Daoy (cell line): ENCODE data around the gene LIG3. TPM values are rescaled to one million over a fixed set of nuclear protein-coding genes. Genes with fewer than 3 reads are reported as not detected.
"Not testable (repeated sequence)": the region's sequence is repeated elsewhere in the genome, so short reads cannot be mapped to it uniquely, and the experiment has no call there.

Experiments used
- DNase-seq: peaks from one replicate; pipeline ENCODE4 v3.0.0-alpha.2; 2015; ENCODE audit warnings: low read depth
- total RNA-seq: library from RNA; depleted of rRNA; stranded (reverse); fragments of >200 nt; shearing (Covaris generic); gene quantifications from 2 replicates; pipeline ENCODE4 v1.2.3, GENCODE V29; 2014; rRNA removed

LIG3 gene
- total RNA-seq, 1 experiment from 2014 or later: 47.7 TPM

- DNase-seq: no peak
These were observed 61.1 kb downstream of the LIG3 start for GRCh38 chr17:35041390-35041789.

GRCh38 chr17:35044181-35044580, 63.9 kb downstream of the LIG3 start:
- DNase-seq: no peak

GRCh38 chr17:35045458-35045979, 65.2 kb downstream of the LIG3 start:
- DNase-seq: not testable (repeated sequence)

- DNase-seq: no peak
These were observed 65.9 kb downstream of the LIG3 start for GRCh38 chr17:35046245-35046644.

GRCh38 chr17:35046740-35047283, 66.5 kb downstream of the LIG3 start:
- DNase-seq: peak; percentile 63

GRCh38 chr17:35048685-35049379, 68.5 kb downstream of the LIG3 start:
- no peak for DNase-seq

GRCh38 chr17:35050170-35050569, 69.9 kb downstream of the LIG3 start:
- DNase-seq: no peak

GRCh38 chr17:35051183-35051578, 70.9 kb downstream of the LIG3 start:
- DNase-seq: no peak

- no peak for DNase-seq
These were observed 71.4 kb downstream of the LIG3 start for GRCh38 chr17:35051579-35052240.

- peak; percentile 36 for DNase-seq
These were observed 71.9 kb downstream of the LIG3 start for GRCh38 chr17:35052241-35052610.

GRCh38 chr17:35052780-35053179, 72.5 kb downstream of the LIG3 start:
- DNase-seq: no peak

GRCh38 chr17:35053204-35053603, 72.9 kb downstream of the LIG3 start:
- DNase-seq: no peak

GRCh38 chr17:35056013-35056412, 75.7 kb downstream of the LIG3 start:
- DNase-seq: no peak

GRCh38 chr17:35057332-35057915, 77.1 kb downstream of the LIG3 start:
- no peak for DNase-seq

Other genes with a start within 250 kb of the LIG3 start
- 2.1 and 3.5 TPM in 2 replicates for gene CCT6B, start 19.1 kb upstream of the LIG3 start, total RNA-seq
- 26.1 and 31.5 TPM in 2 replicates for gene ZNF830, start 19.0 kb upstream of the LIG3 start, total RNA-seq
- 16.8 and 17.0 TPM in 2 replicates for gene RFFL, start 83.2 kb downstream of the LIG3 start, total RNA-seq
- gene RAD51D, start 139.3 kb downstream of the LIG3 start, total RNA-seq: 8.2 and 9.3 TPM in 2 replicates
- gene FNDC8, start 141.1 kb downstream of the LIG3 start, total RNA-seq: not detected in 2 replicates
- gene NLE1, start 161.8 kb downstream of the LIG3 start, total RNA-seq: 47.7 and 68.9 TPM in 2 replicates
- not detected in 2 replicates for gene UNC45B, start 167.3 kb downstream of the LIG3 start, total RNA-seq
- not detected in 2 replicates for gene SLC35G3, start 213.9 kb downstream of the LIG3 start, total RNA-seq